RCC 7860 (cell line): ENCODE measurements around the gene FOXK1.
"Not testable (repeated sequence)": the region's sequence is repeated elsewhere in the genome, so short reads cannot be mapped to it uniquely, and the experiment has no call there.

ENCODE experiments used
- DNase-seq: peaks from one replicate; pipeline ENCODE4 v3.0.0-alpha.2; 2015; ENCODE audit warnings: low spot score
- FAIRE-seq: peaks from 2 replicates; lab custom pipeline; 2012; peaks lifted over from hg19 to GRCh38; lab: Jason Lieb, UNC

Gene FOXK1

GRCh38 chr7:4665661-4666060 lies 16.4 kb upstream of the FOXK1 start:
- FAIRE-seq (no peak), DNase-seq (peak; percentile 50)

DNA sequence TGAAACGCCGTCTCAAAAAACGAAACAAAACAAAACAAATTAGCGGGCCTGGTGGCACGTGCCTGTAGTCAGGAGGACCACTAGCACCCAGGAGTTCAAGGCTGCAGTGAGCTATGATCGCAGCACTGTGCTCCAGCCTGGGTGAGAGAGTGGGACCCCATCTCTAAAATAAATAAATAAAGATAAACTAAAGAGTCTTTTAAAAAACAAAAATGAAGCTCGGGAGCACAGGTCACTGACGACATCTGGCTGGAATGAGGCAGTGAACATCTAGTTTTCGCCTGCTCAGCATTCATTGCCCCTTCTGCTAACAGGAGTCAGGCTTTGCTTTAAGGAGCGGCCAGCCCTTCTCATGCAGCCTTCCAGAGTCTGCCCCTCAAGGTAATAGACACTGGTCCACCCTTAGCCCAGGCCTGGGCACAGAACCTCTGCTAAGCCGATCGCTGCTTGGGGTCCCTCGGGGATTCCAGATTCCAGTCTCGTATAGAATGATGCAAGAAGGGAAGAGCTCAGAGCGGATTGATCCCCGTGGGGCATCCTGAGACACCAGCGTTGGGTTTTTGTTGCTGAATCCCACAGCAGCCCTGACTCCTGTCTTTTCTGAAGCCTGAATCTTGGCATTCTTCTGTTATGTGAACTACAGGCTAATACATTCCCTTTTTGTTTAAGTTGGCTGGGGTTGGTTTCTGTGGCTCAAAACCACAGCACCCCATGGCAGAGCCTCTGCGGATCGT lies 14.2 kb upstream of the FOXK1 start:
- DNase-seq, result no peak
- FAIRE-seq, result no peak

GRCh38 chr7:4668510-4668847 lies 13.6 kb upstream of the FOXK1 start:
- DNase-seq (no peak), FAIRE-seq (no peak)

GRCh38 chr7:4670791-4671190 lies 11.3 kb upstream of the FOXK1 start:
- FAIRE-seq (no peak), DNase-seq (no peak)

GRCh38 chr7:4675771-4676367 lies 6.2 kb upstream of the FOXK1 start:
- DNase-seq, result no peak
- FAIRE-seq, result no peak

- DNase-seq, FAIRE-seq: not testable (repeated sequence)
These were observed 4.6 kb upstream of the FOXK1 start for GRCh38 chr7:4677518-4677917.

DNA sequence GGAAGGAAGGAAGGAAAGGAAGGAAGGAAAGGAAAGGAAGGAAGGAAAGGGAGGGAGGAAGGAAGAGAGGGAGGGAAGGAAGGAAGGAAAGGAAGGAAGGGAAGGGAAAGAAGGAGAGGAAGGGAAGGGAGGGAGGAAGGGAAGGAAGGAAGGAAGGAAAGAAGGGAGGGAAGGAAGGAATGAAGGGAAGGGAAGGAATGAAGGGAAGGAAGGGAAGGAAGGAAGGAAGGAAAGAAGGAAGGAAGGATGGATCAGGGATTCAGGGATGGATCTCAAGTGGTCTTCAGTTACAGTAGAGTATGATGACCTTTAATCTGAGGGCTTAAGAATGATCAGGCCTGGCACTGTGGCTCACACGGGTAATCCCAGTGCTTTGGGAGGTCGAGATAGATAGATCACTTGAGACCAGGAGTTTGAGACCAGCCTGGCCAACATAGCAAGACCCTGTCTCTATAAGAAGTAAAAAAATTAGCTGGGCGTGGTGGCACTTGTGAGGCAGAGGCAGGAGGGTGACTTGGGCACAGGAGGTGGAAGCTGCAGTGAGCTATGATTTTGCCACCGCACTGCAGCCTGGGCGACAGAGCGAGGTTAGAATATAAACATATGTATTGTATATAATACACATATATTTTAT lies 760 bp upstream of the FOXK1 start:
- no peak for FAIRE-seq
- DNase-seq, result no peak

GRCh38 chr7:4682621-4683042 lies 537 bp downstream of the FOXK1 start:
- FAIRE-seq (no peak), DNase-seq (peak; percentile 34)

- no peak for FAIRE-seq
- no peak for DNase-seq
These were observed 1.2 kb downstream of the FOXK1 start for GRCh38 chr7:4683043-4683883.

DNA sequence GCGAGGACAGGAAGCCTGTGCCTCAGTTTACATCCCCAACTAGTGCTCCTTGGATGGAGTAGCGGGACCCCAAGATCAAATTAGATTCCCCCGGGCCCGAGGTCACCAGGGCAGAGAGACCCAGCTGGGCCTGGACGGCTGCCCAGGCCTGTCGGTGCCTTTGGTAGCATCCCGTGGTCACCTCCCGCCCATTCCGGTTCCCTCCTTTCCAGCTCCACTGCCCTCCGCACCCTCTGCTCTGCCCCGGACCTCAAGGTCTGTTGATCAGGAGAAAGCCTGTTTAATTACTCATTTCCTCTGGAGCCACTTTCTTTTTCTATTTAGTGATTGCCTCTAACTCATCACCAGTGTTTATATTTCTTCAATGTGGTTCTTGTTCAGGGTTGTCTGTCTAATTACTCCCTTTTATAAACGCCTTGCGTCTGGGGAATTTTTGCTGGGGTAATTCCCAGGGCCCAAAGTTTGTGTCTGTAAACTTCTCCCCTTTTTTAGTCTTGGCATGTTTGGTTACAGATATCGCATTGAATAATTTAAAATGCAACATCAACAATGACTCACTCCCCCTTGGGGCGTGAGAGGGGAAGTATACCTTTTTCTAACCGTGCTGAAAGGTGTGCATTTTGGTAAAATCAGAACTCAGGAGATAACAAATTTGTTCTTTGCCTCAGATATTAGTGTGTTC lies 1.9 kb downstream of the FOXK1 start:
- DNase-seq (peak; percentile 82), FAIRE-seq (peak; percentile 81)

- DNase-seq (no peak), FAIRE-seq (no peak)
These were observed 2.8 kb downstream of the FOXK1 start for GRCh38 chr7:4684846-4685245.

DNA sequence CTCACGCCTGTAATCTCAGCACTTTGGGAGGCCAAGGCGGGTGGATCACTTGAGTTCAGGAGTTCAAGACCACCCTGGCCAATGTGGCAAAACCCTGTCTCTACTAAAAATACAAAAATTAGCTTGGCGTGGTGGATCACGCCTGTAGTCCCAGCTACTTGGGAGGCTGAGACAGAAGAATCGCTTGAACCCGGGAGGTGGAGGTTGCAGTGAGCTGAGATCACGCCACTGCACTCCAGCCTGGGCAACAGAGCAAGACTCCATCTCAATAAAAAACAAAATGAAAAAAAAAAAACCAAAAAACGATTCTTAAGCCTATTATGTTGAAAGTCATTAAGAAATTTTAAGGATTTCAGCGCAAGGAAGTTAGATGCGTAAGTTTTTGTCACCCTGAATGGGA lies 3.6 kb downstream of the FOXK1 start:
- not testable (repeated sequence) for FAIRE-seq, DNase-seq

DNA sequence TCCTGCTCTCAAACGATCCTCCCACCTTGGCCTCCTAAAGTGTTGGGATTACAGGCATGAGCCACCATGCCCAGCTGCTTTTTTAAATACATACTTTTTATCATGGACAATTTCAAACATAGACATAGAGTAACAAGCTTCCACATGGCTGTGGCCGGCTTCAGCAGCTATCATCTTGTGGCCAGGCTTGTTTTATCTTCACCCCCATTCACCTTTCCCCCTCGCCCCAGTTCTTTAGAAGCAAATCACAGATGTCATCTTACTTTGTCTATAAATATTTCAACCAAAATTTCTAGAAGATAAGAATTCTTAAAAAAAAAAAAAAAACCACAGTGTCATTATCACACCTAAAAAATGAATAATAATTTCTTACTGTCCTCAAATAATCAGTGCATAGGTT lies 5.9 kb downstream of the FOXK1 start:
- no peak for DNase-seq
- FAIRE-seq, result no peak

- peak; percentile 55 for DNase-seq
These were observed 7.1 kb downstream of the FOXK1 start for GRCh38 chr7:4689151-4689550.

DNA sequence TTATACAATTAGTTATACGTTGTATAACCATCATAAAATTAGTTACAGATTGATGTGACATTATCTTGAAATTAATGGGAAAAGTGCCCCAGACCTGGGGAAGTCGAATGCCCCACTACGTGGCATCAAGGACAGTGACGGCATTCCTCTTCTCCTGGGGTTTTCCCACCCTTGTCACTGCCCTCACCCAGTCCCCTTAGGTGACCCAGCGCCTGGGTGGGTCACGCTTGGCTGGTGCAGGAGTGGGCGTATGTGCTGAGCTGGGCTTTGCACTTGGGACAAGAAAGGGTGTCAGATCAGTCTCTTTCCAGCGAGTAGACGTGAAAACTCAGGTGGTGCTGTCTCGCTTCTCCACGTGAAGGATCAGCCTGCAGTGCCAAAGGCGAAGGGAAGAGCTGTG lies 7.6 kb downstream of the FOXK1 start:
- peak; percentile 63 for FAIRE-seq
- peak; percentile 64 for DNase-seq

More at GRCh38 chr7:4689151-4689550, 7.1 kb downstream of the FOXK1 start:
- no peak for FAIRE-seq

- no peak for DNase-seq
- no peak for FAIRE-seq
These were observed 9.1 kb downstream of the FOXK1 start for GRCh38 chr7:4690953-4691856.

- FAIRE-seq (no peak), DNase-seq (no peak)
These were observed 10.0 kb downstream of the FOXK1 start for GRCh38 chr7:4692055-4692454.

DNA sequence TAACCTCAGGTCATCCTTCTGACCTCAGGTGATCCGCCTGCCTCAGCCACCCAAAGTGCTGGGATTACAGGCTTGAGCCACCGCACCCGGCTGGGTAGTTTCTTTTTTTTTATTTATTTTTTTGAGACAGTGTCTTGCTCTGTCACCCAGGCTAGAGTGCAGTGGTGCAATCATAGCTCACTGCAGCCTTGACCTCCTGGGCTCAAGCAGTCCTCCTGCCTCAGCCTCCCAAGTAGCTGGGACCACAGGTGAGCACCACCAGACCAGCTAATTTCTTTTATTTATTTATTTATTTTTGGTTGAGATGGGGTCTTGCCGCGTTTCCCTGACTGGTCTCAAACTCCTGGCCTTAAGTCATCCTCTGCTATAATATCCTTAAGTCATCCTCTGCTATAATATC lies 10.5 kb downstream of the FOXK1 start:
- not testable (repeated sequence) for FAIRE-seq, DNase-seq

- FAIRE-seq (no peak), DNase-seq (no peak)
These were observed 11.1 kb downstream of the FOXK1 start for GRCh38 chr7:4693152-4693551.

DNA sequence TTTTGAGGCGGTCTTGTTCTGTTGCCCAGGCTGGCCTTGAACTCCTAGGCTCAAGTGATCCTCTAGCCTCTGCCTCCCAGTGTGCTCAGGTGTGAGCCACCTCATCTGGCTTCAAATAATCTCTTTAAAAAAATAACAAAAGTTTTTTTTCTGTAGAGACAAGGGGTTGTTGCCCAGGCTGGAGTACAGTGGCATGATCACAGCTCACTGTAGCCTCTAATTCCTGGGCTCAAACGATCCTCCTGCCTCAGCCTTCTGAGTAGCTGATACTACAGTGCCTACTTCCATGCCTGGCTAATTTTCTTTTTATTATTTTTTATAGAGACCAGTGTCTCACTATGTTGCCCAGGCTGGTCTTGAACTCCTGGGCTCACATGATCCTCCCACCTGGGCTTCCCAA lies 11.7 kb downstream of the FOXK1 start:
- DNase-seq, result no peak
- FAIRE-seq, result no peak
